Chondrocyte (in vitro differentiated cells): ENCODE data around the gene OLIG2. TPM values are rescaled to one million over a fixed set of nuclear protein-coding genes. Genes with fewer than 3 reads are reported as not detected.

ENCODE experiments used
- DNase-seq: peaks from one replicate; pipeline ENCODE4 v3.0.0; 2021; ENCODE audit warnings: mixed read lengths, low spot score
- H3K27ac Mint-ChIP-seq: one replicate; pipeline ENCODE4 v1.8.0; 2021; ENCODE audit warnings: mild to moderate bottlenecking, moderate library complexity, mixed read lengths; ENCODE audit not compliant: unreplicated experiment
- H3K27me3 Mint-ChIP-seq: 2 replicates; pipeline ENCODE4 v1.8.0; 2021; ENCODE audit warnings: low read depth, mixed read lengths
- H3K36me3 Mint-ChIP-seq: 2 replicates; pipeline ENCODE4 v1.8.0; 2021; ENCODE audit warnings: low read depth, mixed read lengths
- H3K4me1 Mint-ChIP-seq: 2 replicates; pipeline ENCODE4 v1.8.0; 2021; ENCODE audit warnings: low read depth, mild to moderate bottlenecking, mixed read lengths
- H3K4me3 Mint-ChIP-seq: one replicate; pipeline ENCODE4 v1.8.0; 2021; ENCODE audit warnings: mild to moderate bottlenecking, moderate library complexity, mixed read lengths; ENCODE audit not compliant: unreplicated experiment
- H3K9me3 Mint-ChIP-seq: 2 replicates; pipeline ENCODE4 v1.8.0; 2021; ENCODE audit warnings: low read depth, mixed read lengths
- CTCF ChIP-seq: fragments of 200-600 bp; sonication (generic); IDR thresholded peaks from 2 replicates; pipeline ENCODE4 v1.5.0; 2021; ENCODE audit warnings: antibody characterized with exemption, mild to moderate bottlenecking, moderate library complexity
- total RNA-seq: library from RNA; stranded (reverse); gene quantifications from 3 replicates; pipeline ENCODE4 v1.2.1, GENCODE V29; 2021

OLIG2 gene
- total RNA-seq, 1 donor from 2014 or later = 0.50 TPM

- no peak for DNase-seq
- Mint-ChIP-seq H3K4me1 (peaks cover 8% of the 10 kb centered on the region), H3K36me3 (no peaks in the 10 kb centered on the region), H3K27me3 (peaks cover 31% of the 10 kb centered on the region), H3K4me3 (no peak overlapping the region), H3K27ac (no peak overlapping the region), H3K9me3 (no peaks in the 10 kb centered on the region)
- no peak for TF ChIP-seq CTCF
These were observed 7.6 kb downstream of the OLIG2 start for GRCh38 chr21:33033094-33033951.

DNA sequence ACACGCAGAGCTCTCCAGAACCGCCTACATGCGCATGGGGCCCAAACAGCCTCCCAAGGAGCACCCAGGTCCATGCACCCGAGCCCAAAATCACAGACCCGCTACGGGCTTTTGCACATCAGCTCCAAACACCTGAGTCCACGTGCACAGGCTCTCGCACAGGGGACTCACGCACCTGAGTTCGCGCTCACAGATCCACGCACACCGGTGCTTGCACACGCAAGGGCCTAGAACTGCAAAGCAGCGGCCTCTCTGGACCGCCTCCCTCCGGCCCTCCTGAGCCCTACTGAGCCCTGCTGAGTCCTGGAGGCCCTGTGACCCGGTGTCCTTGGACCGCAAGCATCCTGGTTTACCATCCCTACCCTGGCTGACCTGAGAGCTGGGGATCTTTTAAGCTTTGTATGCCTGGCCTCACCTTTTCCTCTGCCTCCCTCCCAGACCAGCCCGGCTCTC lies 8.3 kb downstream of the OLIG2 start:
- no peak for TF ChIP-seq CTCF
- H3K27ac Mint-ChIP-seq = no peak overlapping the region
- H3K27me3 Mint-ChIP-seq = peaks cover 26% of the 10 kb centered on the region
- H3K36me3 Mint-ChIP-seq = no peaks in the 10 kb centered on the region
- no peak overlapping the region for H3K4me3 Mint-ChIP-seq
- DNase-seq = no peak
- H3K4me1 Mint-ChIP-seq = peaks cover 8% of the 10 kb centered on the region
- H3K9me3 Mint-ChIP-seq = no peaks in the 10 kb centered on the region

- peaks cover 8% of the 10 kb centered on the region for H3K4me1 Mint-ChIP-seq
- DNase-seq = no peak
- peaks cover 15% of the 10 kb centered on the region for H3K27me3 Mint-ChIP-seq
- H3K9me3 Mint-ChIP-seq = no peaks in the 10 kb centered on the region
- no peaks in the 10 kb centered on the region for H3K36me3 Mint-ChIP-seq
- H3K4me3 Mint-ChIP-seq = no peak overlapping the region
- no peak for TF ChIP-seq CTCF
- H3K27ac Mint-ChIP-seq = no peak overlapping the region
These were observed 9.4 kb downstream of the OLIG2 start for GRCh38 chr21:33035147-33035546.

GRCh38 chr21:33036430-33037162 lies 10.9 kb downstream of the OLIG2 start:
- H3K27ac Mint-ChIP-seq = no peak overlapping the region
- H3K9me3 Mint-ChIP-seq = peaks cover 5% of the 10 kb centered on the region
- no peak for DNase-seq
- H3K4me1 Mint-ChIP-seq = peaks cover 8% of the 10 kb centered on the region
- no peak overlapping the region for H3K4me3 Mint-ChIP-seq
- H3K27me3 Mint-ChIP-seq = peaks cover 13% of the 10 kb centered on the region
- TF ChIP-seq CTCF = no peak
- H3K36me3 Mint-ChIP-seq = no peaks in the 10 kb centered on the region

DNA sequence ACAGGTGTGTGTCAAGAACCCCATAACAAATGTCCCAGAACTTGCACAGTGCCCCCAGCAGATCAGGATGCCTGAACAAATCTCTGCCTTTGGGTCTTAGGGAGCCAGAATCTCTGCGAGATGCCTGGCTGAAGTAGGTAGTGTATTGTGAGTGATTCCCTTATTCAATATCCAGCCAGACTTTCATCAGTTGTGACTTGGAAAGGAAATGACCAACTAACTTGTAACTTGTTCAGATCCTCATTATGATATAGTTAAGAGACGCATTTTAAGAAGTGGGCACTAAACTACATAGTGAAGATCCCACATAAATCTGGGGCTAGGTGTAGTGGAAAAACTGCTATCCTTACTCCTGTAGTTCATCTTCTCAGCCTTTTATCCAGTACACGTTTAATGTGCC lies 11.8 kb downstream of the OLIG2 start:
- no peak for DNase-seq
- no peak overlapping the region for H3K27ac Mint-ChIP-seq
- no peaks in the 10 kb centered on the region for H3K36me3 Mint-ChIP-seq
- no peak overlapping the region for H3K4me3 Mint-ChIP-seq
- H3K4me1 Mint-ChIP-seq = peaks cover 8% of the 10 kb centered on the region
- H3K9me3 Mint-ChIP-seq = peaks cover 5% of the 10 kb centered on the region
- H3K27me3 Mint-ChIP-seq = peaks cover 5% of the 10 kb centered on the region
- no peak for TF ChIP-seq CTCF
